CD14-positive monocyte (primary cell): ENCODE measurements around the gene APBA2. TPM values are rescaled to one million over a fixed set of nuclear protein-coding genes. Genes with fewer than 3 reads are reported as not detected.

Experiments
- DNase-seq, 3 donors: peaks; one replicate each; pipeline ENCODE4 v3.0.0-alpha.2; 2011 to 2022
- H2AFZ ChIP-seq: 2 replicates; pipeline ENCODE4 v1.6.0; 2012; ENCODE audit warnings: mild to moderate bottlenecking, low read depth, low read length, inconsistent platforms; ENCODE audit not compliant: insufficient read depth, poor library complexity, severe bottlenecking
- H3K27ac ChIP-seq, 2 donors: 1 replicate in 1 of 2; 2 replicates in 1 of 2; pipeline ENCODE4 v1.5.1; 2012 to 2013; ENCODE audit warnings: low read length in 2 of 2, control low read depth in 1 of 2, inconsistent platforms in 1 of 2, low read depth in 1 of 2, mild to moderate bottlenecking in 1 of 2
- H3K27me3 ChIP-seq, 2 donors: one replicate each; pipeline versions ENCODE4 v1.6.0 to v1.6.1; 2011 to 2013; ENCODE audit warnings: low read length in 2 of 2; ENCODE audit not compliant: control insufficient read depth in 2 of 2, insufficient read depth in 2 of 2
- H3K36me3 ChIP-seq, 2 donors: replicated peaks in 1 of 2; 1 replicate in 1 of 2; 2 replicates in 1 of 2; pipeline versions ENCODE4 v1.5.1 to v1.6.1; 2012 to 2013; ENCODE audit warnings: low read length in 2 of 2, control low read depth in 1 of 2, inconsistent platforms in 1 of 2, mild to moderate bottlenecking in 1 of 2; ENCODE audit not compliant: insufficient read depth in 2 of 2, control insufficient read depth in 1 of 2
- H3K4me1 ChIP-seq, 2 donors: 1 replicate in 1 of 2; 2 replicates in 1 of 2; pipeline versions ENCODE4 v1.5.1 to v1.6.1; 2012 to 2013; ENCODE audit warnings: low read length in 2 of 2, control low read depth in 1 of 2, inconsistent platforms in 1 of 2, mild to moderate bottlenecking in 1 of 2, moderate library complexity in 1 of 2; ENCODE audit not compliant: insufficient read depth in 2 of 2, control insufficient read depth in 1 of 2
- H3K4me2 ChIP-seq: replicated peaks from 2 replicates; pipeline ENCODE3; 2012; ENCODE audit warnings: low read length, moderate library complexity, mild to moderate bottlenecking; ENCODE audit not compliant: poor library complexity, severe bottlenecking; ENCODE audit errors: extremely low read depth
- H3K4me3 ChIP-seq, 3 experiments: fragments of 200-600 bp in 1 of 3; sonication (generic) in 1 of 3; replicated peaks in 1 of 3; 1 replicate in 2 of 3; 2 replicates in 1 of 3; pipeline ENCODE4 v1.5.1; 2011 to 2013; ENCODE audit warnings: low read length in 3 of 3, mild to moderate bottlenecking in 3 of 3, control low read depth in 2 of 3, low read depth in 2 of 3, inconsistent platforms in 1 of 3, moderate library complexity in 1 of 3
- H3K79me2 ChIP-seq: 2 replicates; pipeline ENCODE4 v1.6.0; 2012; ENCODE audit warnings: mild to moderate bottlenecking, control low read depth, inconsistent platforms, low read length, moderate library complexity; ENCODE audit not compliant: insufficient read depth
- H3K9ac ChIP-seq: 2 replicates; pipeline ENCODE4 v1.6.0; 2017; ENCODE audit warnings: low read length, mild to moderate bottlenecking; ENCODE audit not compliant: insufficient read depth, poor library complexity, severe bottlenecking
- H3K9me3 ChIP-seq, 2 donors: replicated peaks in 1 of 2; 1 replicate in 1 of 2; 2 replicates in 1 of 2; pipeline versions ENCODE4 v1.5.1 to v1.6.1; 2012 to 2013; ENCODE audit warnings: low read length in 2 of 2, control low read depth in 1 of 2; ENCODE audit not compliant: control insufficient read depth in 1 of 2, insufficient read depth in 1 of 2
- H4K20me1 ChIP-seq: 2 replicates; pipeline ENCODE4 v1.6.0; 2012; ENCODE audit warnings: mild to moderate bottlenecking, low read length, control low read depth, moderate library complexity; ENCODE audit not compliant: insufficient read depth
- H3K27ac Mint-ChIP-seq, 7 donors: one replicate each; pipeline ENCODE4 v1.8.0; 2020; ENCODE audit warnings: mild to moderate bottlenecking in 7 of 7, mixed read lengths in 7 of 7, moderate library complexity in 6 of 7, inconsistent platforms in 2 of 7
- H3K27me3 Mint-ChIP-seq, 3 donors: one replicate each; pipeline ENCODE4 v1.8.0; 2021 to 2022; ENCODE audit warnings: low read depth in 3 of 3, mild to moderate bottlenecking in 3 of 3, mixed read lengths in 3 of 3, moderate library complexity in 3 of 3, inconsistent platforms in 1 of 3
- H3K36me3 Mint-ChIP-seq, 2 donors: one replicate each; pipeline ENCODE4 v1.8.0; 2020; ENCODE audit warnings: mixed read lengths in 2 of 2, inconsistent platforms in 1 of 2, mild to moderate bottlenecking in 1 of 2
- H3K4me1 Mint-ChIP-seq: one replicate; pipeline ENCODE4 v1.8.0; 2020; ENCODE audit warnings: mild to moderate bottlenecking, mixed read lengths
- H3K4me3 Mint-ChIP-seq, 2 donors: one replicate each; pipeline ENCODE4 v1.8.0; 2020; ENCODE audit warnings: mild to moderate bottlenecking in 2 of 2, mixed read lengths in 2 of 2, moderate library complexity in 1 of 2
- H3K9me3 Mint-ChIP-seq, 7 donors: one replicate each; pipeline ENCODE4 v1.8.0; 2020 to 2022; ENCODE audit warnings: mixed read lengths in 7 of 7, mild to moderate bottlenecking in 6 of 7, moderate library complexity in 6 of 7, inconsistent platforms in 2 of 7
- WGBS: methylation state at CpG from one replicate; pipeline ENCODE4 v1.1.5; 2013; ENCODE audit warnings: missing lambda C conversion rate; ENCODE audit not compliant: insufficient coverage; 5-methylcytosine and 5-hydroxymethylcytosine counted together
- intact Hi-C, 2 donors: fragments of 100-400 bp; cut with micrococcal nuclease; formaldehyde crosslinking; loops; one replicate each; pipeline versions ENCODE4 v1.15.0 to v1.15.1; 2023
- polyA plus RNA-seq, 3 donors: library from polyadenylated mRNA; depleted of rRNA in 1 of 3; unstranded in 2 of 3; stranded (reverse) in 1 of 3; fragments of 300-500 nt in 2 of 3; fragments of >200 nt in 1 of 3; fragmentation: Illumina TruSeq in 2 of 3; gene quantifications; 1 replicate in 2 of 3; 2 replicates in 1 of 3; pipeline ENCODE4 v1.2.3, GENCODE V29; 2012 to 2021
- TF ChIP-seq, protein P1 (sequence below): fragments of 200-600 bp; IDR thresholded peaks from one replicate; pipeline ENCODE4 v1.8.0; 2022; ENCODE audit warnings: antibody characterized with exemption, mild to moderate bottlenecking

Gene APBA2
- polyA plus RNA-seq, 3 donors: 0.30 TPM; not detected in 2

GRCh38 chr15:29126821-29127461 lies 241.2 kb downstream of the APBA2 start:
- no peaks in the 10 kb centered on the region for H3K36me3 Mint-ChIP-seq
- H3K9ac ChIP-seq: no peak overlapping the region
- WGBS: 85% methylated on average over 16 of the region's 19 CpGs
- H3K27me3 Mint-ChIP-seq: peaks cover under 1 to 5% (median 4%) of the 10 kb centered on the region in 3 donors
- no peaks in the 10 kb centered on the region for H3K9me3 ChIP-seq
- intact Hi-C loops: no loop called here
- TF ChIP-seq, protein P1, sequence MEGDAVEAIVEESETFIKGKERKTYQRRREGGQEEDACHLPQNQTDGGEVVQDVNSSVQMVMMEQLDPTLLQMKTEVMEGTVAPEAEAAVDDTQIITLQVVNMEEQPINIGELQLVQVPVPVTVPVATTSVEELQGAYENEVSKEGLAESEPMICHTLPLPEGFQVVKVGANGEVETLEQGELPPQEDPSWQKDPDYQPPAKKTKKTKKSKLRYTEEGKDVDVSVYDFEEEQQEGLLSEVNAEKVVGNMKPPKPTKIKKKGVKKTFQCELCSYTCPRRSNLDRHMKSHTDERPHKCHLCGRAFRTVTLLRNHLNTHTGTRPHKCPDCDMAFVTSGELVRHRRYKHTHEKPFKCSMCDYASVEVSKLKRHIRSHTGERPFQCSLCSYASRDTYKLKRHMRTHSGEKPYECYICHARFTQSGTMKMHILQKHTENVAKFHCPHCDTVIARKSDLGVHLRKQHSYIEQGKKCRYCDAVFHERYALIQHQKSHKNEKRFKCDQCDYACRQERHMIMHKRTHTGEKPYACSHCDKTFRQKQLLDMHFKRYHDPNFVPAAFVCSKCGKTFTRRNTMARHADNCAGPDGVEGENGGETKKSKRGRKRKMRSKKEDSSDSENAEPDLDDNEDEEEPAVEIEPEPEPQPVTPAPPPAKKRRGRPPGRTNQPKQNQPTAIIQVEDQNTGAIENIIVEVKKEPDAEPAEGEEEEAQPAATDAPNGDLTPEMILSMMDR: no peak
- H3K4me3 Mint-ChIP-seq: no peak overlapping the region
- no peak overlapping the region for H3K4me2 ChIP-seq
- peaks cover 3% of the 10 kb centered on the region for H3K4me1 Mint-ChIP-seq
- no peaks in the 10 kb centered on the region for H4K20me1 ChIP-seq
- no peak for DNase-seq
- no peaks in the 10 kb centered on the region for H3K36me3 ChIP-seq
- H3K4me1 ChIP-seq: no peaks in the 10 kb centered on the region
- no peaks in the 10 kb centered on the region for H3K27me3 ChIP-seq
- H3K79me2 ChIP-seq: no peaks in the 10 kb centered on the region
- no peak overlapping the region for H2AFZ ChIP-seq
- H3K27ac Mint-ChIP-seq: no peak overlapping the region
- H3K27ac ChIP-seq: no peak overlapping the region
- no peak overlapping the region for H3K4me3 ChIP-seq
- H3K9me3 Mint-ChIP-seq: no peaks in the 10 kb centered on the region

DNA sequence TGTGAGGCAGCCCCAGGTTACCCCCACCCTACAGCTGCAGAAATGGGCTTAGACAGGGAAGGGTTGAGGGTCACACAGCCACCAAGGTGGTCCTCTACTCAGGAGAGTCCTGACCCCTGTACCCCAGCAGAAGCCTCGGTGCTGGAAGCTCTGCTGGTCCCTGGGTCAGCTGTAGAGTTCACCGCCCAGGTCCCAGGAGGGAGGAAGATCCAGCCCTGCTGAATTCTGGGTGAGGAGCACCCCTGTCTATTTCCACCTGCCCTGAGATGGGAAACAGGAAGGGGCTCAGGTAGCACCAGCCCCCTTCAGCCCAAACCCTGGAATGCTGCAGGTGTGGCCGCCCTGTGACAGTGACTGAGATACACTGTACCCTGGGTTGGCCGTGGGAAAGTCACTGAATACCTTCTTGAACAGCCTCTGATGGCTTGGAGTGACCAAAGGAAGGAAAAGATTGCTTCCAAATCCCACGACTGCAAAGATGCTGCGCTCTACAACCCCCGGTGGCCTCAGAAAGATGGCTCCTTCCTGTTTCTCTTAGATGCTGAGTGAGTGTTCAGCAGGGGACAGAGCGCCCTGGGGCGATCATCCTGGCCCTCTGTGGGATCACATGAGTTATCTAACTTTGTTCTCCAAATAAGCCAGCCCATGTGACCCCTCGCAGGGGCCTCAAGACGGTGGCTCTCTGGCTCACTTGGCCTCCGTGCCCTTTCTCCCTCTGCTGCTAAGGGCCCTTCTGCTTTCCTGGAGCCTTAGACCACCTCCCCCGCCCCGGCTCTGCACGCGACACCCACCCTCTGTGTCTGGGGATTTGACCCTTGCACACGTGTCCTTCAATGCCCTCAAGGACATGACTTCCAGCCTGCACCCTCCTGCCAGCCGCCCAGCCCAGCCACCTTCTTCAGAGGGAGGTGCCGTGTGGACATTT lies 242.0 kb downstream of the APBA2 start:
- no peak overlapping the region for H3K9ac ChIP-seq
- no peak overlapping the region for H3K4me3 ChIP-seq
- no peak overlapping the region for H2AFZ ChIP-seq
- H3K9me3 ChIP-seq: no peaks in the 10 kb centered on the region
- no peaks in the 10 kb centered on the region for H3K4me1 ChIP-seq
- H4K20me1 ChIP-seq: no peaks in the 10 kb centered on the region
- no peak for DNase-seq
- intact Hi-C loops: no loop called here
- H3K27ac ChIP-seq: no peak overlapping the region
- H3K4me2 ChIP-seq: no peak overlapping the region
- H3K27ac Mint-ChIP-seq: peak overlapping the region in 1 of 7 donors; percentile 44
- TF ChIP-seq, protein P1: no peak
- H3K79me2 ChIP-seq: no peaks in the 10 kb centered on the region
- no peaks in the 10 kb centered on the region for H3K9me3 Mint-ChIP-seq
- H3K36me3 ChIP-seq: no peaks in the 10 kb centered on the region
- H3K36me3 Mint-ChIP-seq: no peaks in the 10 kb centered on the region
- H3K27me3 Mint-ChIP-seq: peaks cover 2 to 6% (median 4%) of the 10 kb centered on the region in 3 donors
- H3K4me3 Mint-ChIP-seq: no peak overlapping the region
- no peaks in the 10 kb centered on the region for H3K27me3 ChIP-seq
- peaks cover 3% of the 10 kb centered on the region for H3K4me1 Mint-ChIP-seq
- WGBS: 70% methylated on average over 16 of the region's 19 CpGs
